Measurements from ENCODE around the gene SHROOM1. TPM values are rescaled to one million over a fixed set of nuclear protein-coding genes. Genes with fewer than 3 reads are reported as not detected.

SHROOM1 gene
- 10 to 100 TPM in 1 of 4 donors, 1 to 10 TPM in 3; 2.7 to 10.7 (median 3.7) TPM for total RNA-seq

DNA sequence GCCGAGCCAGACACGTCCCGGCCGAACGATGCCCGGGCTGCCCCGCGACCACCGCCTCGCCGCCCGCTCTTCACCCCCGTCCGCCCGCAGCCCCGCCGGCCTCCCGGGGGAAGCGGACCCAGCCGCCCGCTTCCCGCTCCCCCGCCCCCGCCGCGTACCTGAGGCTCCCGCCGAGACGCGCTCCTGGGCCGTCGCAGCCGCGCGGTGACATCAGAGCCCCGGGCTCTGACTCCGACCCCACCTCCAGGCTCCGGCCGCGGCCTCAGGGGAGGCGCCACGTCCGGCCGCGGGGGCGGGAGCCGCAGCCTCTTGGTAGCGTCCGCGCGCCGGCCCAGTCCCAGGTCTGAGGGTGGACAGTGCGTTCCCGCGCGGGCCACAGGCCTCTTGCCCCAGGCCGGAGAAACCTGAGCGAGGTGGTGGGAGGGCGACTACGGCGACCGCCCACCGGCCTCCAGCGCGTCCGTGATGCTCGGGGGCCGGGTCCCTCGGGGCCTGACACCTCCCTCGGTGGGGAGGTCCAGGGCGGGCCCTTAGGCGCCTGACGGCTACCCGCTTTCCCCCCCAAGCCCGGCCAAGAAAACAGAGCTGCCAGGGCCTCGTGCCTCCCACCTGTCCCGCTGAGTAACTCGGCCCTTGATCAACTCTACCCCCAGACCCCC lies at the start of gene SHROOM1:
Gene SHROOM1, minus strand, starts transcription at position 212 of the 659 bp plus-strand sequence. CDS start 4,507 bp downstream, outside the sequence.
- TF ChIP-seq CTCF (IDR thresholded peaks at IDR 0.05) = no peak
- TF ChIP-seq POLR2A (IDR thresholded peaks at IDR 0.05) = peak in 1 of 4 donors; percentile 44
- Histone ChIP-seq H3K27ac (peak within 1 kb of the TSS; percentile 72 to 89 (median 84)), H3K4me1 (peaks cover 9 to 41% (median 10%) of the 10 kb centered on the region in 3 donors), H3K27me3 (peaks cover 0 to 34% (median 0%) of the 10 kb centered on the region in 4 donors), H3K4me3 (peak within 1 kb of the TSS; percentile 59 to 91 (median 89)), H3K36me3 (peaks cover 0 to 5% (median 0%) of the 10 kb centered on the region in 3 donors), H3K9me3 (no peaks in the 10 kb centered on the region)
- no peak for DNase-seq
- WGBS, 2 donors = 32 to 42% methylated on average over 5 to 10 of the region's 78 CpGs
- intact Hi-C loops (cut with DNase I) = no loop called here

GRCh38 chr5:132877938-132878337 lies 47.5 kb upstream of the SHROOM1 start:
- intact Hi-C loops (cut with DNase I) = no loop called here
- no peaks in the 10 kb centered on the region for H3K27me3 ChIP-seq
- H3K9me3 ChIP-seq = no peaks in the 10 kb centered on the region
- H3K4me3 ChIP-seq = no peak overlapping the region
- H3K36me3 ChIP-seq = peaks cover 6 to 93% (median 14%) of the 10 kb centered on the region in 3 donors
- WGBS, 2 donors = 68 to 80% methylated on average over 3 of the region's 3 CpGs
- H3K4me1 ChIP-seq = peaks cover 0 to 8% (median 0%) of the 10 kb centered on the region in 3 donors
- no peak overlapping the region for H3K27ac ChIP-seq
- TF ChIP-seq CTCF (IDR thresholded peaks at IDR 0.05) (no peak), POLR2A (IDR thresholded peaks at IDR 0.05) (no peak)
- DNase-seq = no peak

DNA sequence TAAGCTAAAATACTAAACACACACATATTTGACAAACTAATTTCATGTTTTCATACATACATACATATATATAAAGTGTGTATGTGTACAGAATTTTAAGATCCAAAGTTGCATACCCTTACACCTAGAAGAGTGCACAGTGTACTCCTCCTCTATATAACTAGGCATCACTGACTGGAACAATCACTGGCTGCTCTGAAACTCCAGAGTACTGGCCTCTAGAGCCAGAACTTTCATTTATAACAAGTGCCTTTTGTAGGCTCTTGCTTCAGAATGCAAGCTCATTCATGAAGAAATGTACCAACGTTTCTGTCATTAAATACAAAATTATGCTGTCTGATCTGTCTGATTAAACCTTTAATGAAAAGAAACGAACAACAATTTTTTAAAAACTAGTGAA lies 47.0 kb upstream of the SHROOM1 start:
- peaks cover 6 to 92% (median 14%) of the 10 kb centered on the region in 3 donors for H3K36me3 ChIP-seq
- no peak for TF ChIP-seq CTCF (IDR thresholded peaks at IDR 0.05)
- no peak for TF ChIP-seq POLR2A (IDR thresholded peaks at IDR 0.05)
- no peak overlapping the region for H3K4me3 ChIP-seq
- 75 to 82% methylated on average over 2 of the region's 2 CpGs for WGBS, 2 donors
- no peaks in the 10 kb centered on the region for H3K27me3 ChIP-seq
- intact Hi-C loops (cut with DNase I) = no loop called here
- H3K27ac ChIP-seq = no peak overlapping the region
- DNase-seq = no peak
- H3K4me1 ChIP-seq = peaks cover 0 to 8% (median 0%) of the 10 kb centered on the region in 3 donors
- no peaks in the 10 kb centered on the region for H3K9me3 ChIP-seq

- Histone ChIP-seq H3K27ac (peak overlapping the region in 2 of 4 donors; percentile 16 to 39), H3K4me1 (peaks cover 0 to 8% (median 0%) of the 10 kb centered on the region in 3 donors), H3K36me3 (peaks cover 0 to 92% (median 6%) of the 10 kb centered on the region in 3 donors), H3K27me3 (no peaks in the 10 kb centered on the region), H3K9me3 (no peaks in the 10 kb centered on the region), H3K4me3 (no peak overlapping the region)
- 76 to 79% methylated on average over 1 of the region's 1 CpG for WGBS, 2 donors
- DNase-seq = no peak
- TF ChIP-seq CTCF (IDR thresholded peaks at IDR 0.05) (no peak), POLR2A (IDR thresholded peaks at IDR 0.05) (no peak)
- intact Hi-C loops (cut with DNase I) = no loop called here
Observed at GRCh38 chr5:132876020-132876759, 45.7 kb upstream of the SHROOM1 start.

- Histone ChIP-seq H3K27ac (no peak overlapping the region), H3K27me3 (no peaks in the 10 kb centered on the region), H3K4me1 (peaks cover 0 to 8% (median 0%) of the 10 kb centered on the region in 3 donors), H3K9me3 (no peaks in the 10 kb centered on the region), H3K4me3 (no peak overlapping the region), H3K36me3 (peaks cover 0 to 92% (median 10%) of the 10 kb centered on the region in 3 donors)
- intact Hi-C loops (cut with DNase I) = loop anchor here (5.0 kb wide), 1 partner anchor 47 kb away; no protein-coding TSS in a partner anchor
- TF ChIP-seq POLR2A (IDR thresholded peaks at IDR 0.05) (no peak), CTCF (IDR thresholded peaks at IDR 0.05) (no peak)
- no peak for DNase-seq
- 88 to 93% methylated on average over 3 of the region's 3 CpGs for WGBS, 2 donors
Observed at GRCh38 chr5:132873930-132874271, 43.5 kb upstream of the SHROOM1 start.

All from esophagus squamous epithelium (tissue), 5 donors.